ENCODE measurements around the gene PLGRKT. TPM values are rescaled to one million over a fixed set of nuclear protein-coding genes. Genes with fewer than 3 reads are reported as not detected.
"Not testable (repeated sequence)": the region's sequence is repeated elsewhere in the genome, so short reads cannot be mapped to it uniquely, and the experiment has no call there.

Gene PLGRKT
- total RNA-seq, 1 donor from 2014 or later: 10.7 TPM

DNA sequence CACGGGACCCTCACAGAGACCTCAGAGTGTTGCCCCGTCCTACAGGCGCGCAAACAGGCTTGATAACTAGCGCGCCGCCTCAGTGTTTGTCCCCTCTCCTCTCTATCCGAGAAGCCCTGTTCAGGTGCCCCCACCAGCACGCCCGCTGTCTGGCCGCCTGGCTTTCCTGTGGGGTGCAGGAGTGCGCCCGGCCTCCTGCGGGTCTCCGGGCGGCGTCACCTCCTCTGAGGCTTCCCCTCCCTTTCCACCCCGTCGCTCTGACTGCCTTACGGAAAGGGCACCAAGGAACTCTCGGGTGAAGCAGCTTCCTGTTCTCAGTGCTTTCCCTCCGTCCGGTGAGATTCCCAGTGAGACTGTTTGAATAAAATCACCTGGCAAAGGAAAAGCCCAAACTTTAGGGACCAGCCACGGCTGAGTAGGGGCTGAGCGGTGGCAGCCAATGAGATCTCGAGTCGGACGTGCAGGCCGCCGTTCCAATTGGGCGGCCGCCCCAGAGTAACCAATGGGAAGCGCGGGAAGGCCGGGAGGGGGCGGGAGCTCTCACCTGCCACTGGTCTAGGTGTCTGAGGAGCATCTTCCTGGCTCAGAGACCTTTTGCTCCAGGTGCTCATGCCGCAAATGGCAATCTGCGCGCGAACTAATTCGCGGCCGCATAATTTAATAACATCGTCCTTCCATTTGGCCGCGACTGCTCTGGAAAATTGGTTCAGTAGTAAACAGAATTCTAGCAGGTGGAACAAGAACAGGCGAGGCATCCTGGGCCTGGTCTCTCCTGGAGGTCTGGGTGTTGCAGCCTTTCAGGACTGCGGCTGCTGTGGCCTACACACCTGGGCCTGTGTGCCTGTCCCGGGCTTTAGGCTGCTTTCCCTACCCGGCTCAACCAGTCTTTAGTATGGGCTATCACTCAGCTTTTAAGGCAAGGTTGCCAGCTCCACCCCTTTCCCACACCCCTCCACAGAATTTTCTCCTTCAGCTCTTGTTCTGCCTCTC lies 98.4 kb downstream of the PLGRKT start, which contains the start of gene RLN1:
Gene RLN1, minus strand, starts transcription at position 885 of the 990 bp plus-strand sequence. Its CDS starts 130 bp downstream, at position 755.
- ATAC-seq: peak; percentile 100
- intact Hi-C loops (cut with DNase I); DNase-seq (ENCODE audit: low spot score): not testable (repeated sequence)

GRCh38 chr9:5336688-5337087 lies 101.0 kb downstream of the PLGRKT start:
- intact Hi-C loops (cut with DNase I): no loop called here
- no peak for ATAC-seq
- DNase-seq (ENCODE audit: low spot score): no peak

- intact Hi-C loops (cut with DNase I); DNase-seq (ENCODE audit: low spot score); ATAC-seq: not testable (repeated sequence)
These were observed 106.4 kb downstream of the PLGRKT start for GRCh38 chr9:5331276-5331675.

- no peak for DNase-seq (ENCODE audit: low spot score)
- intact Hi-C loops (cut with DNase I): no loop called here
- no peak for ATAC-seq
These were observed 110.7 kb downstream of the PLGRKT start for GRCh38 chr9:5326893-5327548.

DNA sequence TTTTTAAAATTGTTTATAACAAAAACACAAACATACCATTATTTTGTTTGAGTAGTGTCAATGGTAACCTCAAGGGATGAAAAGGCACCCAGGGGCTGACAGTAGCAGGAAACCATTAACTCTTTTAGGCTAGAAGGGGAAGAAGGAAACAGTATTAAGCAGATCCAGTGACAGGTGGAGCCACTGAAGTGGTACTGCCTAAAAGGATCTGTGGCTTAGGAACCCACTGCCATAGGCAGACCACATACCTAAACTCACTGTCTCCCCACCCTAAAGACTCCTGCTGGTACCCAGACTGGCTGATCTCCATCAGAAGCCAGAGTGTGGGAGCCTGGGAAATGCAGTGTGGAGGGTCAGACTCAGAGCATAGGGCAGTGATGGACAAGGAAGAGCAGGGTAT lies 111.5 kb downstream of the PLGRKT start:
- DNase-seq (ENCODE audit: low spot score) (no peak), ATAC-seq (no peak)
- intact Hi-C loops (cut with DNase I): no loop called here

GRCh38 chr9:5321601-5322000 lies 116.1 kb downstream of the PLGRKT start:
- intact Hi-C loops (cut with DNase I); DNase-seq (ENCODE audit: low spot score); ATAC-seq: not testable (repeated sequence)

DNA sequence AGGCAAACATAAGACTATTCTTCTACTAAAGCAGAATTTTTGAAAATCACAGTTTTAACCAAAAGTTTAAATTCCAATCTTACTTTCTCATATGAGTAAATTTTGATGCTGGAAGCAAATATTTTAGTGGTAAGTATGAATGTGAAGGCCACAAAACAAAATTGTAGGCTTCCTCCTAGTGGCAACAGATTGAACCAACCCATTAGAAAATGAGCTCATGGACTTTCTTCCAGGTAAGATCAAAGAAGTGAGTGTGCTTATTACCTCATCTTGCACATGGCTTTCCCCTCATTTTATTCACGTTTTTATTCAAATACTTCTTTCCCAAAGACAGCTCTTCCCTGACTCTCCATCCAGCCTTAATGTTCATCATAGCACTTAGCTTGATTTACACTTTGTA lies 116.7 kb downstream of the PLGRKT start:
- intact Hi-C loops (cut with DNase I): no loop called here
- ATAC-seq (no peak), DNase-seq (ENCODE audit: low spot score) (no peak)

DNA sequence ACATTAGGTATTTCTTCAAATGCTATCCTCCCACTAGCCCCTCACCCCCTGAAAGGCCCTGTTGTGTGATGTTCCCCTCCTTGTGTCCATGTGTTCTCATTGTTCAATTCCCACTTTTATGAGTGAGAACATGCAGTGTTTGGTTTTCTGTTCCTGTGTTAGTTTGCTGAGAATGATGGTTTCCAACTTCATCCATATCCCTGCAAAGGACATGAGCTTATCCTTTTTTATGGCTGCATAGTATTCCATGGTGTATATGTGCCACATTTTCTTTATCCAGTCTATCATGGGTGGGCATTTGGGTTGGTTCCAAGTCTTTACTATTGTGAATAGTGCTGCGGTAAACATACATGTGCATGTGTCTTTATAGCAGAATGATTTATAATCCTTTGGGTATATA lies 121.3 kb downstream of the PLGRKT start:
- DNase-seq (ENCODE audit: low spot score); intact Hi-C loops (cut with DNase I); ATAC-seq: not testable (repeated sequence)

DNA sequence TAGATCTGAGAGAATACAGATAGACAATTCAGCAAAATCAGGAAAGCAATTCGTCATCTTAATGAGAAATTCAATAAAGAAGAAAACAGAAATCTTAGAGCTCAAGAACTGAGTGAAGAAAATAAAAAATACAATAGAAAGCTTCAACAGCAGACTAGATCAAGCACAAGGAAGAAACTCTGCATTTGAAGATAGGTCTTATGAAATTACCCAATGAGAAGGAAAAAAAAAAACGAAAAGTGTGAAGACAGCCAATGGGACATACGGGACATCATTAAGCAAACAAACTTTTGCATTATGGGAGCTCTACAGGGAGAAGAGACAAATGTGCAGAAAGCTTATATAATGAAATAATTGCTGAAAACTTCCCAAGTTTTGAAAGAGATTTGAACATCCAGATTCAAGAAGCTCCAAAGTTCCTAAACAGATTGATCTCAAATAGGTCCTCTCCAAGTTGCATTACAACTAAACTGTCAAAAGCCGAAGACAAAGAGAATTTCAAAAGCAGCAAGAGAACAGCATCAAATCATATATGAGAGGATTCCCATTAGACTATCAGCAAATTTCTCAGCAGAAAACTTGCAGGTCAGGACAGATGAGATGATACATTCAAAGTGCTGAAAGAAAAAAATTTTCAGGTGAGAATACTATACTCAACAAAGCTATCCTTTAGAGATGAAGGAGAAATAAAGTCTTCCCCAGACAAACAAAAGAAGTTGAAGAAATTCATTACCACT lies 122.4 kb downstream of the PLGRKT start:
- no peak for DNase-seq (ENCODE audit: low spot score)
- intact Hi-C loops (cut with DNase I): no loop called here
- no peak for ATAC-seq

DNA sequence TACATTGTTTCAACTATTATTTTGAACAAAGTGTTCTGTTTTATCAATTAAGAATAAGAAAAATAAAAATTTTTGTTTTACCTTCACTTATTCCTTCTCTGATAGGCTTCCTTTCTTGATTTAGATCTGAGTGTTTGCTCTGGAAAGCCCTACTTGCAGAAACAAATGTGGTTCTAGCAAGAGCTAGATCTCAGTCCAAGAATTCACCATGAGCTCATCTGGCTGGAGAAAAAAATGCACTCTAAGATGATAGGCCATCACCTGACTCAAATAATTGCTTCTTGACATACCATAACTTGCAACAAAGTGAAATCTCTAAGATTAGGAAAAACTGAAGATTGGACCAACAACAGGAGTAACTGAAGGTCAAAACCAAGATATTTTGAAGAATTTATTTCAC lies 126.9 kb downstream of the PLGRKT start:
- intact Hi-C loops (cut with DNase I): no loop called here
- ATAC-seq (no peak), DNase-seq (ENCODE audit: low spot score) (no peak)

Other genes starting within 250 kb of the PLGRKT start
- gene INSL4, start 206.5 kb downstream of the PLGRKT start, total RNA-seq: not detected
- gene RLN2, start 133.2 kb downstream of the PLGRKT start, total RNA-seq: not detected
- not detected for gene RLN1, start 98.0 kb downstream of the PLGRKT start, total RNA-seq
- gene CD274, start 12.6 kb upstream of the PLGRKT start, total RNA-seq: 4.7 TPM
- 3.0 TPM for gene PDCD1LG2, start 72.6 kb upstream of the PLGRKT start, total RNA-seq
- 30.3 TPM for gene RIC1, start 191.2 kb upstream of the PLGRKT start, total RNA-seq